GM18519 (cell line): ENCODE data around the gene OR51S1.
"Not testable (repeated sequence)": the region's sequence is repeated elsewhere in the genome, so short reads cannot be mapped to it uniquely, and the experiment has no call there.

Experiments
- ATAC-seq: cut with Tn5 transposase; IDR thresholded peaks from one replicate; pipeline ENCODE4 v1.9.1; 2021; ENCODE audit warnings: mild to moderate bottlenecking, moderate library complexity; ENCODE audit not compliant: unreplicated experiment, low FRiP score

OR51S1 gene

GRCh38 chr11:4809246-4809645 lies 39.8 kb downstream of the OR51S1 start:
- no peak for ATAC-seq

- ATAC-seq: no peak
Observed at GRCh38 chr11:4808476-4808875, 40.5 kb downstream of the OR51S1 start.

GRCh38 chr11:4804280-4804679 lies 44.7 kb downstream of the OR51S1 start, which contains the start of gene OR52R1:
Gene OR52R1 (minus strand): TSS chr11:4804380. CDS start chr11:4804380, 0 bp downstream.
- no peak for ATAC-seq

- ATAC-seq: not testable (repeated sequence)
Observed at GRCh38 chr11:4801316-4801715, 47.7 kb downstream of the OR51S1 start.

- no peak for ATAC-seq
Observed at GRCh38 chr11:4798427-4799183, 50.4 kb downstream of the OR51S1 start.
